ENCODE data around the gene MED23.

MED23 gene

DNA sequence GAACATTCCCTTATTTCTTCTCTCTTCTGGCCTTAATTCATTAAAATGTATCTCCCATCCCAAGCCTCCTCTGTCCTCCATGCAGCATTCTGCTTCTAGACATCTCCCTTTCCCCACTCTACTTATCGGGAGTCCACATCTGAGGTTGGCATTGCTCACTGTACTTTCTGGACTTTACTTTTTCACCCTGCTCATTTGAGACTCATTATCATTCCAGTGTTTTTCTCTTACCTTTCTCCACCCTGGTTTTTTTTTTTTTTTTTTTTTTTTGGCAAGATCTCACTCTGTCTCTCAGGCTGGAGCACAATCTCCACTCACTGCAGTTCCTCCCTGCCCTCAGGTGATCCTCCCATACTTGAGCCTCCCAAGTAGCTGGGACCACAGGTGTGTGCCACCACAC is 13.5 kb upstream of the MED23 start:
- DNase-seq (ENCODE audit: low spot score): no peak

- DNase-seq (ENCODE audit: low spot score): no peak
Observed at GRCh38 chr6:131640576-131640975, 12.5 kb upstream of the MED23 start.

DNA sequence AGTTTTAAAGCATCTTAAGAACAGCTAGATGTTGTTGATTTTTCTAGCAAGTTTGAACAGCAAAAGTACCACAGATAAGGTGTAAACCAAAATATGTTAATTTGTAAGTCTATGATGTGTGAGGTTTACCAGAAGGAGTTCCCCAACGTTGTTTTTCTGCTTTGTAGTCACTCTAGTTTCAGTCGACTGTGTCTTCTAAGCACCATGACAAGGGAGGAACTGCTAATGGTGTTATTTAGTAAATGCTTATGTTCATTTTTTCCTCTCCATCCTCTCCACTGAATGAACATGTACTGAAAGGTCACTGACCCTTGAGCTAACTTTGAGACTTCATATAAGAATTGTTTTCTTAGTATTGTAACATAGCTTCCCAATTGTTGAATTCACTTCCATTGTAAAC is 12.1 kb upstream of the MED23 start:
- DNase-seq (ENCODE audit: low spot score): no peak

GRCh38 chr6:131638013-131638412 is 10.0 kb upstream of the MED23 start:
- no peak for DNase-seq (ENCODE audit: low spot score)

DNA sequence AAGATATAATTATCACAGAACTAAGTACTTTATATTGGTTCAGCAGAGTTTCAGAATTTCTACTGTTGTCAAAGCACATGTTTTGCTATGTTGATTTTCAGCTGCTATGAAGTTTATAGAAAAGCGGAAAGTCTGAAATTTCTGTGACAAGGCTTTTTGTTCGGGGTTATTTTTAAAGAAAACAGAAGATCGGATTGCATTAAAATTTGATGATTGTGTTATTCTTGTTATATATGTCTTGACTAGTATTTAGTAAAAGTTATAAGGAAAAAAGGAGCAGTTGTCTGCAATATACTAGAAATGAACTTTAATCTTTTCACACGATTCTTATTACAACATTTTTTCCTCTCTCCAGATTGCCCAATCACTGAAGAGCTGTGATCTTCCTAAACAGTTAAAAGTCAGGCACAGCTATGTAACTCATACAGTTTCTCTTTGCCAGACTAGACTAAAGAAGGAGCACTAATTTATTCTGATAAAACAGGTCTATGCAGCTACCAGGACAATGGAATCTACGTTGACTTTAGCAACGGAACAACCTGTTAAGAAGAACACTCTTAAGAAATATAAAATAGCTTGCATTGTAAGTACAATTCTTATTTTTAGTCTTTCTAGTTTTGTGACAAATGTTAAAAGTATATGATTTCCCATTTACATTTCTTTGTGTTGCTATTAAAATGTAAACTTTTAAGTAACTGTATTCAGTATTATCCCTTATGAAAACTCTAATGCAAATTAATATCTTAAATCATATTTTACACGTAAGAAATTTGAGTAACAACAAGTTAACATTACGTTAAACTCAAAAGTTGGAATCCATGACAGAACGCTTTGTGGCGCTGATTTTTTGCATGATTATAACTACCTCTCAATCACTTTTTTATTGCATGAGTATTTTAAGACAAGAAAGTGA is 9.1 kb upstream of the MED23 start, which contains the start of gene ENPP3:
Gene ENPP3, plus strand, starts transcription at position 423 of the 913 bp plus-strand sequence. Its CDS starts 83 bp downstream, at position 506.
- DNase-seq (ENCODE audit: low spot score): peak; percentile 12

DNA sequence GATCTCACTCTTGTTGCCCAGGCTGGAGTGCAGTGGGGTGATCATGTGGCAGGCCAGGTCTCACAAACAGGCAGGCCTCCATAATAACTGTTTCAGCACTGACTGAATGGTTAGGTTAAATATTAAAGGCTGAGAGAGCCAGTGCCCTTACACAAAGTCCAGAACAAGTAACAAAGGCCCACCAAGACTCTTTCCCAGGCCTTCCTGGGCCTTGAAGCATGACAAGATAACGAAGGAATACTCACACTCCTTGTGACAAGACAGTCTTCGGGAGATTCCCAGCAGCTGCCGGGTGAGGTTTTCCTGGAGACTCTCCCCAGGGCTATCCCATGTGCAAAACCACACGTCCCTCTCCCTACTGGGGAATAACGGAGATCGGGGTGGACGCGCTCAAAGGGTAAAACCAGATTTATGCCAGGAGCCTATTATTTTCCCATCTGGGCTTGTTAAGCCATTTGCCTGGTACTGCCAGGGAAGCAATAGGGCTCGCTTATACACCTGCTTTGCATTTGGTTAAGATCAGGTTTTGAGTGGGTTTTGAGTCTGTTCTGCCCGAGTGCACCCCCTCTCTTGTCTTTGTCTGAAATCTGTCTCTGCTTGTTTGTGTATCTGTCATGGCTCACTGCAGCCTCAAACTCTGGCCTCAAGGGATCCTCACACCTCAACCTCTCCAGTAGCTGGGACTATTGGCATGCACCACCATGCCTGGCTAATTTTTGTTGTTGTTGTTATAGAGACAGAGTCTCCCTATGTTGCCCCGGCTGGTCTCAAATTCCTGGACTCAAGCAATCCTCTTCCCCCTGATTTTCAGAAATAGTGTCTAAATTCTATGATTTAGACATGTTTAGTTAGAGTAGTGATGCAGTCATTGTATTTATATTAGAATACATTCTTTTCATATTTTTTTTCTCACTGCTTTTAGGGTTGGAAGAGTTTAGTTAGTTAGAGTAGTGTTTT is 7.6 kb upstream of the MED23 start:
- no peak for DNase-seq (ENCODE audit: low spot score)

- no peak for DNase-seq (ENCODE audit: low spot score)
Observed at GRCh38 chr6:131631625-131632289, 3.7 kb upstream of the MED23 start.

GRCh38 chr6:131629651-131630050 is 1.6 kb upstream of the MED23 start:
- DNase-seq (ENCODE audit: low spot score): no peak

DNA sequence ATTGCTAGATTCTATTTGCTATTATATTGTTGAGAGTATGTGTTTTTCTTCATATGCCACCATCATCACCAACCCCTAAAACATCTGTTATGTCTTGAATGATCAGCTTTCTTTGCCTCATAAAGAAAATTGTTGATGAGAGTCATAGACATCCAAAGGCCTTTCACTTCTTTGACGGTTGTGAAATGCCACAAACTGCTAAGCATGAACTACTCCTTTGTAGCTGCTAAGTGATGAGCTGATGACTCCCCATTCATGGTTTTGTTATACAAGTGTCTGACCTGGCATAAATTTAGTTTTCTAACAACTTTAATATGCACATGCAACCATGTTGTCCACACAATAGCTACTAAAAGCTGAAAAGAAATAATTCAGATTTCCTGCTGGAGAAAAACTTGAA is 684 bp upstream of the MED23 start:
- DNase-seq (ENCODE audit: low spot score): no peak

GRCh38 chr6:131615275-131615674 is 12.8 kb downstream of the MED23 start:
- no peak for DNase-seq (ENCODE audit: low spot score)

GRCh38 chr6:131613296-131613925 is 14.6 kb downstream of the MED23 start:
- no peak for DNase-seq (ENCODE audit: low spot score)

DNA sequence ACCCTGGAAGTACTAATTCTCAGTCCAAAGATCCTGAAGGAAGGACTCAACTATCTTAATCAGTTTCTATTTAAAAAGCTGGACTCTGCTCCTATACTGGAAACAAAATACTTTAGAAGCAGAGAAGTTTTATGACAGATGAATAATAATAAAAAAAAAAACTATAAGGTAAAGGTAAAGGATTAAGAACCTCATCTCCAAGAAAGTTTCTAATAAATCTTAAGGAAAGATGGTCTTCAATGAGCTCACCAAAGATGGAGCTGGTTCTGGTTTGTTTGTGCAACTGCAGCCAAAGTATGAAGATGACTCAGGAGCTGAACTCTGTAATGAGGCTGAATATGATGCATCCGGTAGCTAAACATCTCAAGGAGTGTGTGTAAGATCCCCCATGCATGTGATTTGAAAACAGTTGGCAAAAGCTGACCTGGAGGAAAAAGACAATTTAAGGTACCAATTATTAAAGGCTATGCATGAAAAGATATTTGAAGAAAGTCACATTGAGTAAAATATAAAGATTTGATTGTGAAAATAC is 25.2 kb downstream of the MED23 start:
- DNase-seq (ENCODE audit: low spot score): peak; percentile 74

GRCh38 chr6:131600716-131601115 is 27.3 kb downstream of the MED23 start:
- DNase-seq (ENCODE audit: low spot score): no peak

GRCh38 chr6:131597446-131597845 is 30.6 kb downstream of the MED23 start:
- DNase-seq (ENCODE audit: low spot score): no peak

DNA sequence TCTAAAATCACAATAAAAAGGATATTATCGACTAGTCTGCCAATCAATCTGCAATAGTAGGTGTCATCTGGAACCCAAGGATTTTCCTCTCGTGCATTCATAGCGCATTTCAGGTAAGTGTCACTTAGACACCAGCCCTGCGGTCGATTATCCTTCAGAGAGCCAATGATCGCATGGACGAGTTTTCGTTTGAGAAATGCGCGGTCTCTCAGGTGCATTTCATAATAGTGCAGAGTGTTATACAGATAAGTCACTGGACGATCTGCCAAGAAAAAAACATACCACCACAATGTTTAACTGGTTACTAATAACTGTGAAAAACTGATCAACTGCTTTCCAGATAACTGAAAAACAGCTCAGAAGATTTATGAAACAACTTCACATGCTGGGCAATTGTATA is 34.0 kb downstream of the MED23 start:
- DNase-seq (ENCODE audit: low spot score): no peak

DNA sequence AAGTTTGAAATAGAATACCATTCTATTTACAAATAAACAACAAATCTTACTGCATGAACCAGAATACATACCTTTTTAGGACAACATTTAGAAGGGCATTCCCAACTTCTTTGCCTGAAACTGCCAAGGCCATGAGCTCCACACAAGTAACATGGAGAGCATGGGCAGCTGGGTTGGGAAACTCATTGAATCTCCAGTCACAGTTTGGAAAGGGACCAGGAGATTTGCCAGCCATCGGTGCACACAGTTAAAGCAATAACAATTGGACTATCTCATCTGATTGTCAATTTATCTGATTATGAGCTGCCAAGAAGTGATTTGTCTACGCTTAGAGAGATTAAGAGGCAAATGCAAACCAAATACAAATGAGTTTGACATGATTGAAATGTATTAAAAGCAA is 35.1 kb downstream of the MED23 start:
- DNase-seq (ENCODE audit: low spot score): no peak

DNA sequence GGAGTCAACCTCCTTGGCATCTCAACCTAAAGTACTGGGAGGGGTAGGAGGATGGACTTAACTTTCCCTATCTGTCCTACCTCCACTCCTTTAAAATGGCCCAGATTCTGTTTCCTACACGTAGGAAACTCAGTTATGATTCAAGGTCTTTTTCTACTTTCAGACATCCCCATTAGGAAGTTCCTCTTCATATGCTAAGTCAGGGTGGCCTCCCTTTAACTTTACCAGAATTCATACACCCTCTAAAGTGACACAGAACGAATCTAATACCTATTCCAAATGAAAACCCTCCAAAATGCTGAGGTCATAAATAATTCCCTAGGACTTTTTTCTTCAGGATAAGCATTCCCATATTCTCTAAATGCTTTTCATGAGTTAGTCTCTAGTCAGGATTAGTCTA is 39.4 kb downstream of the MED23 start:
- DNase-seq (ENCODE audit: low spot score): no peak

DNA sequence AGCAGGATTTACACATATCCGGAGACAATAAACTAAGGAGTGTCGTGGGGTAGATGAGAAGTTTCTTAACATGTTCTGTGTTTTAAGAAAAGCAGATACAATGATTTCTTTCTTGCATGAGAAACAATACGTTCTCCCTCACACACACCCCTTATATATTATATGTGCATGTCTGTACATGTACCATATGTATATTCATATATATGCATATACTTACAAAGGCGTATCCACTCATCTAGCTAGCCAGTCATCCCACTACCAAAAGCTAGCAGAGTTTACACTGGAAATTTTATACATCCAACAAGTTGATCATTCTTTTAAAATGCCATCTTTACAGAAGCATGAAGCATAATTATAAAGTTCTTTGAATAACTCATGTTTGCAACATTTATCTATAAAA is 40.1 kb downstream of the MED23 start:
- DNase-seq (ENCODE audit: low spot score): no peak

DNA sequence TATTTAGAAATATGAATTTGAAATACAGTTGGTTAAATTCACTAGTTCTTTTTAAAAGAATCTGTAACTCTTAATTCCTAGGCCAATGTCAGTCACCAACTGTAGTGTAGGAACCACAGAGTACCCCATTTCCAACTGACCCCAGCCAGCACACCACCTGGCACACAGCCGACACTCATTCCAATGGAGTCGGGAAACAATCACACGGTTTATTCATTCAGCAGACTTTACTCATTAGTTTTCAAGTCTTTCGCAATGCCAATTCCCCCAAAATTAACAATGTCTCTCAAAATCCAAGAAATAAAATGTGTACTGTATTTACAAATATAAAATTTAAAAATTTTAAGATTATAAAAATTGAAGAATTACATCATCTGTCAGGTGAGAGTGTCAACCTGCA is 41.5 kb downstream of the MED23 start:
- DNase-seq (ENCODE audit: low spot score): no peak

DNA sequence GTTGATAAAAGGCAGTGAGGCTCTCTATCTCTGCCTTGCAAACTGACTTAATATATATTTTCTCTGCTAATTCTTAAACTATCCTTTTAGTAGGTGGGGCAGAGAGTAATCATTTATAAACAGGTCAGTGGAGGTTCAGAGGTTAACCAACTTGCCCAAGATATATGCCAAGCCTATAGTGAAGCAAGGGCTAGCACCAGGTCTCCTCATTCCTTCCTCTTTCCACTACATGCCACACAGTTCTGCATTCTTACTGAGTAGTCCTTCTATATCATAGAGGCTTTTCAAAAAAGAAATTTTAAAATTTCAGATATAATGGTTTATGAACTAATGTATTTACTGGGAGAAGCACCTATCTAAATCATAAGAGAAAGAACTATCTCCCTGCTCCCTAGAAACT is 46.5 kb downstream of the MED23 start:
- no peak for DNase-seq (ENCODE audit: low spot score)

DNA sequence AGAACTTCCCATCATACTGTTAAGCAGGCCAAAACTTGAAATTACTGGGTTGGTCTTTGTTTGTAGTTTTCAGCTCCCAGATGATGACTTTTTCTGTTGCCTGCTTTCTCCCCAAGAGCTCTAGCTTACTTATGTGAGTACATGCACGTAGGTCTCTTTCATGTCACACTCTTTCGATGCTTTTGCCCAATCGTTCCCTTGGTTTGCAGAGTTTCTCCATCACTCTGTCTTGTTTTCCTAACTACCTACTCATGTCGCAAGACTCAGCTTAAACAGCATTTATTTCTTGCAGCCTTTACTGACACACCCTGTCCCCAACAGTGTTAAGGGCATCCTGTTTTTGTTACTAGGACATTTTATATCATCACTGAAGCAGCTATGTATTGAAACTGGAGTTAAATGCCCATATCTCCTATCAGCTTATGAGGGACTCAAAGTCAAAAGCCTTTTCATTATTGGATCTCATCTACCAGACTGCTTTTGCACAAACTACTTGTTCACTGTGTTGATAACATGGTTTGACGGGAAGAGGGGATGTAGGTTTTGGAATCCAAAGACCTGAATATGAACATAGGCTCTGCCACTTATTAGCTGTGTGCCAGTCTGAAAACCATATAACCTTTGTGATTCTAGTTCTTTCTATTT is 52.1 kb downstream of the MED23 start:
- no peak for DNase-seq (ENCODE audit: low spot score)
